Psoas muscle (tissue), 8 donors: ENCODE results near the gene SSH2. TPM values are rescaled to one million over a fixed set of nuclear protein-coding genes. Genes with fewer than 3 reads are reported as not detected.

ENCODE experiments used
- ATAC-seq, 4 donors: fragments of 200-7000 bp; cut with Tn5 transposase; one replicate each; pipeline ENCODE4 v1.9.1; 2020; ENCODE audit warnings: moderate library complexity in 3 of 4, mild to moderate bottlenecking in 2 of 4
- DNase-seq, 2 donors: peaks; one replicate each; pipeline ENCODE4 v3.0.0-alpha.2; 2020
- H3K27ac ChIP-seq: fragments of 200-600 bp; one replicate; pipeline ENCODE4 v1.8.0; 2022
- H3K27me3 ChIP-seq, 3 donors: fragments of 200-600 bp in 1 of 3; one replicate each; pipeline versions ENCODE4 v1.6.1 to v1.8.0; 2013 to 2022; ENCODE audit warnings: low read length in 2 of 3, mild to moderate bottlenecking in 2 of 3, moderate library complexity in 1 of 3; ENCODE audit not compliant: insufficient read depth in 3 of 3
- H3K36me3 ChIP-seq, 2 donors: fragments of 200-600 bp in 1 of 2; one replicate each; pipeline versions ENCODE4 v1.6.1 to v1.8.0; 2013 to 2022; ENCODE audit warnings: low read depth in 1 of 2, mild to moderate bottlenecking in 1 of 2, moderate library complexity in 1 of 2; ENCODE audit not compliant: insufficient read depth in 1 of 2
- H3K4me1 ChIP-seq: fragments of 200-600 bp; one replicate; pipeline ENCODE4 v1.8.0; 2022
- H3K4me3 ChIP-seq: fragments of 200-600 bp; one replicate; pipeline ENCODE4 v1.8.0; 2022; ENCODE audit warnings: mild to moderate bottlenecking
- H3K9me3 ChIP-seq: fragments of 200-600 bp; one replicate; pipeline ENCODE4 v1.8.0; 2022
- WGBS, 3 donors: extraction: QIAGEN DNeasy Blood & Tissue Kit; methylation state at CpG; one replicate each; pipeline versions ENCODE4 v1.1.6 to v1.1.7; 2013; 5-methylcytosine and 5-hydroxymethylcytosine counted together
- intact Hi-C, 2 donors: fragments of 100-400 bp; cut with DNase I; formaldehyde crosslinking; loops; one replicate each; pipeline versions ENCODE4 v1.11.0 to v1.14.2; 2022
- polyA plus RNA-seq, 3 donors: library from polyadenylated mRNA; stranded (reverse); fragments of 200-250 nt; gene quantifications; one replicate each; pipeline ENCODE4 v1.2.3, GENCODE V29; 2013
- total RNA-seq, 4 donors: library from RNA; stranded (reverse); fragmentation: NEBNext Ultra II Directional in 2 of 4; extraction: Animal tissue kit (Norgen Biotek cat#: 25700) in 2 of 4; gene quantifications; one replicate each; pipeline versions ENCODE4 v1.2.1 to v1.2.4, GENCODE V29; 2021 to 2023
- TF ChIP-seq, protein P1 (sequence below): fragments of 200-600 bp; IDR thresholded peaks from one replicate; pipeline ENCODE4 v1.8.0; 2022; ENCODE audit warnings: antibody characterized with exemption
- donor health status: healthy with polysubstance abuse.
- donor health status: DM: no; HTN: no; CAD: no; lungs with moderate emphysema.
- donor health status: Bipolar disorder and iron deficiency.
- donor health status: healthy.
- donor health status: DM: yes; HTN: yes; CAD: no.
- donor health status: DM: no; HTN: no; CAD: no.
- donor health status: DM: no; HTN: no; CAD: no.
- donor health status: DM: yes; HTN: yes; CAD: no.

SSH2 gene
- total and polyA plus RNA-seq, 7 donors: 28.0 to 168 (median 107) TPM

DNA sequence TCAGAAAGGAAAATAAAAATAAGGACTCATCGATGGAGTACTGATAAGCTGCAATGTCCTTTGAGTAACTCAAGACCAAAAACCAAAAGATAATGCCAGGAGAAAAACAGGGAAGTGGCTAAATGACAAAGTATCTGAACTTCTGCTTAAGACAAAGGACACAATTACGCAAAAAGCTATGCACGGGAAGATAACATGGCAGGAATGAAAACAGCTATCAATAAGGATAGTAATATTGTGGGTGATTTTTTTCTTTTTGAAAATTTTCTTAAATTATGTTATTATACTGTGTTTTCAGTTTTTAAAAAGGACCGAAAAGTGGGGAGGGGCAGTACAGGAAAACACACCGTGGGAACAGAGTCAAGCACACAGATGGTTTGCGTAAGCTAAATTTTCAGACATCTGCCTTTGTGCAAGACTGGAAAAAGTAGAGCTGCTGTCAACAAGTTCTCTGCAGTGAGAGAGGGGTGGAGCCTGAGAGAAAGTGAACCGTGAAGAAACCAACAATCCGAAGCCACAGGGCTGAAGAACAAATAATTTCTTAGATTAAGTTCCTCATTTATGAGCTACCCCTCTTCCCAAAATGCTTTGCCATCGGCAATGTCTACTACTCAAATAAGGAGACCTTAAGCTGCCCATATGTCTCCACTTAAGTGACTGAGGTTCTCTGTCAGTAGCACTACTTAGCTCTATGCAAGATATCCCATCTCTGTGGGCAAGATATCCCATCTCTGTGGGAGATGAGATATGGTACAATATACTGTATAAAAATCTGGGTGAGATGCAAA lies 207.4 kb downstream of the SSH2 start:
- H3K4me3 ChIP-seq: peak overlapping the region; percentile 35
- H3K27ac ChIP-seq: peak overlapping the region; percentile 66
- intact Hi-C loops: no loop called here
- no peaks in the 10 kb centered on the region for H3K9me3 ChIP-seq
- peak; percentile 65 to 91 (median 86) for ATAC-seq
- H3K27me3 ChIP-seq: no peaks in the 10 kb centered on the region
- no peak for DNase-seq
- WGBS, 3 donors: 5 to 20% (median 9%) methylated on average over 9 of the region's 9 CpGs
- TF ChIP-seq, protein P1, sequence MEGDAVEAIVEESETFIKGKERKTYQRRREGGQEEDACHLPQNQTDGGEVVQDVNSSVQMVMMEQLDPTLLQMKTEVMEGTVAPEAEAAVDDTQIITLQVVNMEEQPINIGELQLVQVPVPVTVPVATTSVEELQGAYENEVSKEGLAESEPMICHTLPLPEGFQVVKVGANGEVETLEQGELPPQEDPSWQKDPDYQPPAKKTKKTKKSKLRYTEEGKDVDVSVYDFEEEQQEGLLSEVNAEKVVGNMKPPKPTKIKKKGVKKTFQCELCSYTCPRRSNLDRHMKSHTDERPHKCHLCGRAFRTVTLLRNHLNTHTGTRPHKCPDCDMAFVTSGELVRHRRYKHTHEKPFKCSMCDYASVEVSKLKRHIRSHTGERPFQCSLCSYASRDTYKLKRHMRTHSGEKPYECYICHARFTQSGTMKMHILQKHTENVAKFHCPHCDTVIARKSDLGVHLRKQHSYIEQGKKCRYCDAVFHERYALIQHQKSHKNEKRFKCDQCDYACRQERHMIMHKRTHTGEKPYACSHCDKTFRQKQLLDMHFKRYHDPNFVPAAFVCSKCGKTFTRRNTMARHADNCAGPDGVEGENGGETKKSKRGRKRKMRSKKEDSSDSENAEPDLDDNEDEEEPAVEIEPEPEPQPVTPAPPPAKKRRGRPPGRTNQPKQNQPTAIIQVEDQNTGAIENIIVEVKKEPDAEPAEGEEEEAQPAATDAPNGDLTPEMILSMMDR: no peak
- H3K4me1 ChIP-seq: peaks cover 65% of the 10 kb centered on the region
- H3K36me3 ChIP-seq: no peaks in the 10 kb centered on the region

DNA sequence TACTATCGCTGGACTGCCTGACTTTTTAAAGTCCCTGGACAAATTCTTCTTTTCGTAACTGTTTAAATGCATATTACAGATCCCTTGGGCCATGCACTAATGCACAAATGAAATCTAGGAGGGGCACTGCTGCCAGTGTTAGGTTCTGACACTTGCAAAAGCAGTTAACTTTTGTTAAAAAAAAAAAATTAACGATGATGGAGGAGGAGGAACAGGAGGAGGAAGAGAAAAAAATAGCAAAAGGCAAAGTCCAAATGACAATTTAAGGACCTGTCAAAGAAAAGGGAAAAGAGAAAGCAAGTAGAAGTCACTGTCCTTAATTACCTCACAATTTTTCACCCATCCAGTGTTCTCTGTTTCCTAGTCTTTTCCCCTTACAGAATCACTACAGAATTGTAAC lies 209.5 kb downstream of the SSH2 start:
- ATAC-seq (no peak), DNase-seq (no peak)
- 32 to 37% (median 36%) methylated on average over 3 of the region's 3 CpGs for WGBS, 3 donors
- Histone ChIP-seq H3K9me3 (no peaks in the 10 kb centered on the region), H3K4me1 (peaks cover 57% of the 10 kb centered on the region), H3K4me3 (no peak overlapping the region), H3K36me3 (no peaks in the 10 kb centered on the region), H3K27me3 (no peaks in the 10 kb centered on the region), H3K27ac (peak overlapping the region; percentile 66)
- TF ChIP-seq, protein P1: no peak
- intact Hi-C loops: no loop called here

GRCh38 chr17:29719469-29719868 lies 210.6 kb downstream of the SSH2 start:
- no peak for DNase-seq
- intact Hi-C loops: no loop called here
- Histone ChIP-seq H3K4me1 (peaks cover 60% of the 10 kb centered on the region), H3K36me3 (no peaks in the 10 kb centered on the region), H3K4me3 (no peak overlapping the region), H3K27me3 (no peaks in the 10 kb centered on the region), H3K9me3 (no peaks in the 10 kb centered on the region), H3K27ac (peak overlapping the region; percentile 66)
- WGBS, 3 donors: 91 to 100% (median 94%) methylated on average over 2 of the region's 2 CpGs
- TF ChIP-seq, protein P1: no peak
- no peak for ATAC-seq

DNA sequence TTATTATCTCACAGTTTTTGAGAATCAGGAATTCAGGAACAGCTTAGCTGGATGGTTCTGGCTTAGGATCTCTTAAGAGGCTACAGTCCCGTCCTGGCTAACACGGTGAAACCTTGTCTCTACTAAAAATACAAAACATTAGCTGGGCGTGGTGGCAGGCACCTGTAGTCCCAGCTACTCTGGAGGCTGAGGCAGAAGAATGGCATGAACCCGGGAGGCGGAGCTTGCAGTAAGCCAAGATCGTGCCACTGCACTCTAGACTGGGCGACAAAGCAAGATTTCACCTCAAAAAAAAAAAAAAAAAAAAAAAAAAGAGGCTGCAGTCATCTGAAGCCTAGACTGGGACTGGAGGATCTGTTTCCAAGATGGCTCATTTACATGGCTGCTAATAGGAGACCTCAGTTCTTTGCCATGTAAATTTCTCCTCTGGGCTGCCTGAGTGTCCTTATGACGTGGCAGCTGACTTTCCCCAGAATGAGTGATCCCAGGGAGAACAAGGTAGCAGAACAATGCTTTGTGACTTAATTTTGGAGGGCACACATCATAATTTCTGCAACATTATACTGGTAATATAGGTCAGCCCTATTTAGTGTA lies 211.5 kb downstream of the SSH2 start:
- DNase-seq: no peak
- no peaks in the 10 kb centered on the region for H3K36me3 ChIP-seq
- intact Hi-C loops: no loop called here
- peak overlapping the region; percentile 33 for H3K27ac ChIP-seq
- peak in 3 of 4 donors; percentile 19 to 41 (median 32) for ATAC-seq
- TF ChIP-seq, protein P1: no peak
- H3K9me3 ChIP-seq: no peaks in the 10 kb centered on the region
- no peak overlapping the region for H3K4me3 ChIP-seq
- 45 to 74% (median 49%) methylated on average over 8 of the region's 8 CpGs for WGBS, 3 donors
- peaks cover 63% of the 10 kb centered on the region for H3K4me1 ChIP-seq
- H3K27me3 ChIP-seq: no peaks in the 10 kb centered on the region
